ENCODE measurements around the gene FER1L5.

Gene FER1L5

GRCh38 chr2:96753661-96754282 lies 111.2 kb downstream of the FER1L5 start:
- Histone ChIP-seq H3K9ac (ENCODE audit: low read length in 2 of 2) (no peak overlapping the region), H3K36me3 (ENCODE audit: control insufficient read depth in 2 of 2, insufficient read depth in 2 of 2, low read length in 2 of 2) (no peaks in the 10 kb centered on the region), H3K9me3 (ENCODE audit: control insufficient read depth in 2 of 2, low read length in 2 of 2) (no peaks in the 10 kb centered on the region), H3K4me1 (ENCODE audit: control insufficient read depth, insufficient read depth, low read length) (no peaks in the 10 kb centered on the region), H3K27me3 (ENCODE audit: control insufficient read depth in 1 of 2, insufficient read depth in 2 of 2, low read length in 2 of 2) (no peaks in the 10 kb centered on the region), H3K27ac (ENCODE audit: low read length) (no peak overlapping the region), H3K4me3 (ENCODE audit: low read length in 2 of 2) (no peak overlapping the region)

- Histone ChIP-seq H3K27ac (ENCODE audit: low read length) (no peak overlapping the region), H3K27me3 (ENCODE audit: control insufficient read depth in 1 of 2, insufficient read depth in 2 of 2, low read length in 2 of 2) (no peaks in the 10 kb centered on the region), H3K36me3 (ENCODE audit: control insufficient read depth in 2 of 2, insufficient read depth in 2 of 2, low read length in 2 of 2) (no peaks in the 10 kb centered on the region), H3K4me3 (ENCODE audit: low read length in 2 of 2) (no peak overlapping the region), H3K9me3 (ENCODE audit: control insufficient read depth in 2 of 2, low read length in 2 of 2) (no peaks in the 10 kb centered on the region), H3K9ac (ENCODE audit: low read length in 2 of 2) (no peak overlapping the region), H3K4me1 (ENCODE audit: control insufficient read depth, insufficient read depth, low read length) (no peaks in the 10 kb centered on the region)
Observed at GRCh38 chr2:96754317-96754716, 111.8 kb downstream of the FER1L5 start.

Measured in stomach smooth muscle (tissue), 2 donors.